Liver (tissue), 9 donors: Measurements from ENCODE around the gene M6PR. TPM values are rescaled to one million over a fixed set of nuclear protein-coding genes. Genes with fewer than 3 reads are reported as not detected.

Source experiments
- DNase-seq: peaks from one replicate; pipeline ENCODE4 v3.0.0-alpha.2; 2017; ENCODE audit warnings: low spot score
- H3K27ac ChIP-seq, 2 donors: one replicate each; pipeline ENCODE4 v1.7.0; 2013; ENCODE audit warnings: inconsistent platforms in 2 of 2, low read length in 2 of 2, control low read depth in 1 of 2, low read depth in 1 of 2, mild to moderate bottlenecking in 1 of 2
- H3K27me3 ChIP-seq, 4 donors: one replicate each; pipeline versions ENCODE4 v1.6.1 to v1.7.0; 2013; ENCODE audit warnings: low read length in 3 of 4, inconsistent platforms in 1 of 4, mild to moderate bottlenecking in 1 of 4, moderate library complexity in 1 of 4; ENCODE audit not compliant: control insufficient read depth in 4 of 4, insufficient read depth in 4 of 4
- H3K36me3 ChIP-seq, 4 donors: one replicate each; pipeline versions ENCODE4 v1.6.1 to v1.7.0; 2013; ENCODE audit warnings: low read length in 3 of 4, mild to moderate bottlenecking in 3 of 4, low read depth in 1 of 4, moderate library complexity in 1 of 4; ENCODE audit not compliant: control insufficient read depth in 4 of 4, insufficient read depth in 3 of 4
- H3K4me1 ChIP-seq, 4 donors: one replicate each; pipeline versions ENCODE4 v1.6.1 to v1.7.0; 2013; ENCODE audit warnings: low read length in 3 of 4, mild to moderate bottlenecking in 3 of 4, moderate library complexity in 1 of 4; ENCODE audit not compliant: control insufficient read depth in 4 of 4, insufficient read depth in 4 of 4
- H3K4me3 ChIP-seq, 3 donors: one replicate each; pipeline versions ENCODE4 v1.6.1 to v1.7.0; 2013; ENCODE audit warnings: low read length in 3 of 3, control low read depth in 1 of 3, low read depth in 1 of 3, mild to moderate bottlenecking in 1 of 3
- H3K9ac ChIP-seq, 2 donors: one replicate each; pipeline ENCODE4 v1.7.0; 2013; ENCODE audit warnings: low read length in 2 of 2, mild to moderate bottlenecking in 2 of 2, moderate library complexity in 2 of 2, control low read depth in 1 of 2, low read depth in 1 of 2
- H3K9me3 ChIP-seq, 4 donors: one replicate each; pipeline versions ENCODE4 v1.6.1 to v1.7.0; 2013; ENCODE audit warnings: low read length in 3 of 4; ENCODE audit not compliant: control insufficient read depth in 4 of 4
- EGR1 ChIP-seq, 2 donors: IDR thresholded peaks; 2 replicates each; pipeline ENCODE4 v1.6.1; 2016 to 2018; ENCODE audit warnings: antibody characterized with exemption in 2 of 2, low read depth in 2 of 2
- FOXA1 ChIP-seq: IDR thresholded peaks from 2 replicates; pipeline ENCODE4 v1.6.1; 2016; ENCODE audit warnings: antibody characterized with exemption
- FOXA2 ChIP-seq: IDR thresholded peaks from 2 replicates; pipeline ENCODE4 v1.6.1; 2016; ENCODE audit warnings: antibody characterized with exemption
- GABPA ChIP-seq, 2 donors: IDR thresholded peaks in 1 of 2; conservative IDR thresholded peaks in 1 of 2; 2 replicates each; pipeline ENCODE4 v1.6.1; 2016; ENCODE audit warnings: antibody characterized with exemption in 2 of 2, mild to moderate bottlenecking in 1 of 2, moderate library complexity in 1 of 2
- HNF4A ChIP-seq, 2 donors: conservative IDR thresholded peaks; 2 replicates each; pipeline ENCODE4 v1.6.1; 2016; ENCODE audit warnings: antibody characterized with exemption in 2 of 2, mild to moderate bottlenecking in 2 of 2
- HNF4G ChIP-seq: IDR thresholded peaks from 2 replicates; pipeline ENCODE4 v1.6.1; 2016; ENCODE audit warnings: antibody characterized with exemption
- JUND ChIP-seq, 2 donors: IDR thresholded peaks; 2 replicates each; pipeline ENCODE4 v1.6.1; 2016; ENCODE audit warnings: antibody characterized with exemption in 2 of 2
- NR2F2 ChIP-seq: IDR thresholded peaks from 2 replicates; pipeline ENCODE4 v1.6.1; 2016; ENCODE audit warnings: antibody characterized with exemption
- RAD21 ChIP-seq, 2 donors: IDR thresholded peaks; 2 replicates each; pipeline ENCODE4 v1.6.1; 2016; ENCODE audit warnings: antibody characterized with exemption in 2 of 2, mild to moderate bottlenecking in 2 of 2
- RXRA ChIP-seq, 2 donors: IDR thresholded peaks; 2 replicates each; pipeline ENCODE4 v1.6.1; 2017 to 2018; ENCODE audit warnings: antibody characterized with exemption in 2 of 2, mild to moderate bottlenecking in 1 of 2
- SP1 ChIP-seq: IDR thresholded peaks from 2 replicates; pipeline ENCODE4 v1.6.1; 2018; ENCODE audit warnings: antibody characterized with exemption, mild to moderate bottlenecking
- TAF1 ChIP-seq: conservative IDR thresholded peaks from 2 replicates; pipeline ENCODE4 v1.6.1; 2016; ENCODE audit warnings: antibody characterized with exemption, mild to moderate bottlenecking
- YY1 ChIP-seq: IDR thresholded peaks from 2 replicates; pipeline ENCODE4 v1.6.1; 2016; ENCODE audit warnings: antibody characterized with exemption, mild to moderate bottlenecking
- WGBS: extraction: QIAGEN DNeasy Blood & Tissue Kit; methylation state at CpG from one replicate; pipeline ENCODE4 v1.1.7; 2013; 5-methylcytosine and 5-hydroxymethylcytosine counted together
- polyA plus RNA-seq, 2 donors: library from polyadenylated mRNA; stranded (reverse) in 1 of 2; unstranded in 1 of 2; fragments of 200-250 nt in 1 of 2; fragments of >200 nt in 1 of 2; fragmentation: Nextera tagmentation in 1 of 2; extraction: Ambion mirVana in 1 of 2; gene quantifications; one replicate each; pipeline versions ENCODE4 v1.2.1 to v1.2.3, GENCODE V29; 2013 to 2015
- total RNA-seq, 2 donors: library from RNA; depleted of rRNA; stranded (reverse); fragments of >200 nt; gene quantifications; one replicate each; pipeline ENCODE4 v1.2.3, GENCODE V29; 2014
- TF ChIP-seq, protein P1 (sequence below): IDR thresholded peaks from 2 replicates; pipeline ENCODE4 v1.6.1; 2016; ENCODE audit warnings: antibody characterized with exemption, mild to moderate bottlenecking
- TF ChIP-seq, protein P2 (sequence below): IDR thresholded peaks from 2 replicates; pipeline ENCODE4 v1.6.1; 2016; ENCODE audit warnings: antibody characterized with exemption
- TF ChIP-seq, protein P3 (sequence below): fragments of 150-350 bp; IDR thresholded peaks from 2 replicates; pipeline ENCODE4 v1.5.1; 2017; ENCODE audit warnings: improper control_type of control experiment, low read depth, low read length; ENCODE audit not compliant: missing input control
- TF ChIP-seq, protein P4 (sequence below): IDR thresholded peaks from 2 replicates; pipeline ENCODE4 v1.6.1; 2016; ENCODE audit warnings: antibody characterized with exemption
- TF ChIP-seq, protein P5 (sequence below): IDR thresholded peaks from 2 replicates; pipeline ENCODE4 v1.6.1; 2016; ENCODE audit warnings: antibody characterized with exemption
- donor health status: healthy.
- donor health status: healthy.
- donor health status: healthy.
- donor health status: healthy.
- donor health status: healthy.

M6PR gene
- total and polyA plus RNA-seq, 4 donors: 38.7 to 118 (median 46.7) TPM

DNA sequence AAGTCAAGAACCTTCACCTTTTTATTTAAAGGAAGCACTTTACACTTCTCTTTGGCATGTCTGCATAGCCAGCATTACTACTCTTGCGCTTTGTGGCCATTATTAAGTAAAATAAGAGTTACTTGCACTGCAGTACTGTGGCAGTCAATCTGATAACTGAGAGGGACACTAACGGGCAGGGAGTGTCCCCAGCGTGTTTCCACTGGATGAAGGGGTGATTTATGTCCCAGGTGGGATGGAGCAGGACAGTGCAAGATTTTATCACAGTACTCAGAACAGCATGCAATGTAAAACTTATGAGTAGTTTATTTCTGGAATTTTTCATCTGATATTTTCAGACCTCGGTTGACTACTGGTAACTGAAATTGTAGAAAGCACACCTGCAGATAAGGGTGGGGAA is 8.1 kb upstream of the M6PR start:
- no peak for DNase-seq
- peaks cover 2 to 13% (median 6%) of the 10 kb centered on the region in 4 donors for H3K9me3 ChIP-seq
- H3K9ac ChIP-seq: no peak overlapping the region
- no peaks in the 10 kb centered on the region for H3K27me3 ChIP-seq
- no peak for TF ChIP-seq RXRA (IDR thresholded peaks at IDR 0.05)
- TF ChIP-seq FOXA1: no peak
- TF ChIP-seq EGR1 (IDR thresholded peaks at IDR 0.05; ENCODE audit: low read depth in 2 of 2): no peak
- TF ChIP-seq YY1: no peak
- TF ChIP-seq RAD21 (IDR thresholded peaks at IDR 0.05): no peak
- H3K4me1 ChIP-seq: no peaks in the 10 kb centered on the region
- peaks cover 0 to 3% (median 3%) of the 10 kb centered on the region in 4 donors for H3K36me3 ChIP-seq
- 88% methylated on average over 4 of the region's 4 CpGs for WGBS
- no peak overlapping the region for H3K27ac ChIP-seq
- H3K4me3 ChIP-seq: no peak overlapping the region

DNA sequence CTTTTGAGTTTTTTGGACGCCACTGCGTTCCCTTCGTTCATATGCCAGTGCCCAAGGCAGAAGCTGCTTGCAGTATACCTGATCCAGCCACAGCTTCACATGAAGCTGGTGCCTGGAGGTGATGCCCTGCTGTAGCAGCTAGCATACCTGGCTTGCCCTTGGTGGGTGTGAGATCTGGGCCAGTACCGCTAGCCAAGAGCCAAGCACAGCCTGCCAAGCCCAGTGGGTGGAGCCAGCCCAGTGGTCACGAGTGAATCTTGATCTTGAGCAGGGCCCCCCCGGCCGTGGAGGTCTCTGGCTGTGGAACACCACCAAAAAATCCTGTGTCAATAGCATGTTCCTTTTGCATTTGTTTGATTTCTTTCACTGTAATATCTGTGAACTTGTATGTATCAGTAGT is 7.3 kb upstream of the M6PR start:
- peaks cover 0 to 3% (median 3%) of the 10 kb centered on the region in 4 donors for H3K36me3 ChIP-seq
- H3K4me3 ChIP-seq: no peak overlapping the region
- DNase-seq: no peak
- TF ChIP-seq RAD21 (IDR thresholded peaks at IDR 0.05): no peak
- TF ChIP-seq JUND (IDR thresholded peaks at IDR 0.05): no peak
- TF ChIP-seq, protein P1, sequence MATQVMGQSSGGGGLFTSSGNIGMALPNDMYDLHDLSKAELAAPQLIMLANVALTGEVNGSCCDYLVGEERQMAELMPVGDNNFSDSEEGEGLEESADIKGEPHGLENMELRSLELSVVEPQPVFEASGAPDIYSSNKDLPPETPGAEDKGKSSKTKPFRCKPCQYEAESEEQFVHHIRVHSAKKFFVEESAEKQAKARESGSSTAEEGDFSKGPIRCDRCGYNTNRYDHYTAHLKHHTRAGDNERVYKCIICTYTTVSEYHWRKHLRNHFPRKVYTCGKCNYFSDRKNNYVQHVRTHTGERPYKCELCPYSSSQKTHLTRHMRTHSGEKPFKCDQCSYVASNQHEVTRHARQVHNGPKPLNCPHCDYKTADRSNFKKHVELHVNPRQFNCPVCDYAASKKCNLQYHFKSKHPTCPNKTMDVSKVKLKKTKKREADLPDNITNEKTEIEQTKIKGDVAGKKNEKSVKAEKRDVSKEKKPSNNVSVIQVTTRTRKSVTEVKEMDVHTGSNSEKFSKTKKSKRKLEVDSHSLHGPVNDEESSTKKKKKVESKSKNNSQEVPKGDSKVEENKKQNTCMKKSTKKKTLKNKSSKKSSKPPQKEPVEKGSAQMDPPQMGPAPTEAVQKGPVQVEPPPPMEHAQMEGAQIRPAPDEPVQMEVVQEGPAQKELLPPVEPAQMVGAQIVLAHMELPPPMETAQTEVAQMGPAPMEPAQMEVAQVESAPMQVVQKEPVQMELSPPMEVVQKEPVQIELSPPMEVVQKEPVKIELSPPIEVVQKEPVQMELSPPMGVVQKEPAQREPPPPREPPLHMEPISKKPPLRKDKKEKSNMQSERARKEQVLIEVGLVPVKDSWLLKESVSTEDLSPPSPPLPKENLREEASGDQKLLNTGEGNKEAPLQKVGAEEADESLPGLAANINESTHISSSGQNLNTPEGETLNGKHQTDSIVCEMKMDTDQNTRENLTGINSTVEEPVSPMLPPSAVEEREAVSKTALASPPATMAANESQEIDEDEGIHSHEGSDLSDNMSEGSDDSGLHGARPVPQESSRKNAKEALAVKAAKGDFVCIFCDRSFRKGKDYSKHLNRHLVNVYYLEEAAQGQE: no peak
- no peak for TF ChIP-seq GABPA (IDR thresholded peaks at IDR 0.05 in 1 of 2, conservative IDR thresholded peaks at IDR 0.05 in 1 of 2)
- TF ChIP-seq, protein P2, sequence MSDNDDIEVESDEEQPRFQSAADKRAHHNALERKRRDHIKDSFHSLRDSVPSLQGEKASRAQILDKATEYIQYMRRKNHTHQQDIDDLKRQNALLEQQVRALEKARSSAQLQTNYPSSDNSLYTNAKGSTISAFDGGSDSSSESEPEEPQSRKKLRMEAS: no peak
- TF ChIP-seq, protein P3, sequence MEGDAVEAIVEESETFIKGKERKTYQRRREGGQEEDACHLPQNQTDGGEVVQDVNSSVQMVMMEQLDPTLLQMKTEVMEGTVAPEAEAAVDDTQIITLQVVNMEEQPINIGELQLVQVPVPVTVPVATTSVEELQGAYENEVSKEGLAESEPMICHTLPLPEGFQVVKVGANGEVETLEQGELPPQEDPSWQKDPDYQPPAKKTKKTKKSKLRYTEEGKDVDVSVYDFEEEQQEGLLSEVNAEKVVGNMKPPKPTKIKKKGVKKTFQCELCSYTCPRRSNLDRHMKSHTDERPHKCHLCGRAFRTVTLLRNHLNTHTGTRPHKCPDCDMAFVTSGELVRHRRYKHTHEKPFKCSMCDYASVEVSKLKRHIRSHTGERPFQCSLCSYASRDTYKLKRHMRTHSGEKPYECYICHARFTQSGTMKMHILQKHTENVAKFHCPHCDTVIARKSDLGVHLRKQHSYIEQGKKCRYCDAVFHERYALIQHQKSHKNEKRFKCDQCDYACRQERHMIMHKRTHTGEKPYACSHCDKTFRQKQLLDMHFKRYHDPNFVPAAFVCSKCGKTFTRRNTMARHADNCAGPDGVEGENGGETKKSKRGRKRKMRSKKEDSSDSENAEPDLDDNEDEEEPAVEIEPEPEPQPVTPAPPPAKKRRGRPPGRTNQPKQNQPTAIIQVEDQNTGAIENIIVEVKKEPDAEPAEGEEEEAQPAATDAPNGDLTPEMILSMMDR: no peak
- TF ChIP-seq FOXA1: no peak
- TF ChIP-seq HNF4A (conservative IDR thresholded peaks at IDR 0.05): no peak
- TF ChIP-seq, protein P4, sequence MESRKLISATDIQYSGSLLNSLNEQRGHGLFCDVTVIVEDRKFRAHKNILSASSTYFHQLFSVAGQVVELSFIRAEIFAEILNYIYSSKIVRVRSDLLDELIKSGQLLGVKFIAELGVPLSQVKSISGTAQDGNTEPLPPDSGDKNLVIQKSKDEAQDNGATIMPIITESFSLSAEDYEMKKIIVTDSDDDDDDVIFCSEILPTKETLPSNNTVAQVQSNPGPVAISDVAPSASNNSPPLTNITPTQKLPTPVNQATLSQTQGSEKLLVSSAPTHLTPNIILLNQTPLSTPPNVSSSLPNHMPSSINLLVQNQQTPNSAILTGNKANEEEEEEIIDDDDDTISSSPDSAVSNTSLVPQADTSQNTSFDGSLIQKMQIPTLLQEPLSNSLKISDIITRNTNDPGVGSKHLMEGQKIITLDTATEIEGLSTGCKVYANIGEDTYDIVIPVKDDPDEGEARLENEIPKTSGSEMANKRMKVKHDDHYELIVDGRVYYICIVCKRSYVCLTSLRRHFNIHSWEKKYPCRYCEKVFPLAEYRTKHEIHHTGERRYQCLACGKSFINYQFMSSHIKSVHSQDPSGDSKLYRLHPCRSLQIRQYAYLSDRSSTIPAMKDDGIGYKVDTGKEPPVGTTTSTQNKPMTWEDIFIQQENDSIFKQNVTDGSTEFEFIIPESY: no peak
- no peak for TF ChIP-seq NR2F2
- TF ChIP-seq EGR1 (IDR thresholded peaks at IDR 0.05; ENCODE audit: low read depth in 2 of 2): no peak
- no peak for TF ChIP-seq HNF4G
- TF ChIP-seq FOXA2: no peak
- TF ChIP-seq, protein P5, sequence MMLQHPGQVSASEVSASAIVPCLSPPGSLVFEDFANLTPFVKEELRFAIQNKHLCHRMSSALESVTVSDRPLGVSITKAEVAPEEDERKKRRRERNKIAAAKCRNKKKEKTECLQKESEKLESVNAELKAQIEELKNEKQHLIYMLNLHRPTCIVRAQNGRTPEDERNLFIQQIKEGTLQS: no peak
- TF ChIP-seq TAF1: no peak
- no peak for TF ChIP-seq SP1
- no peak for TF ChIP-seq YY1
- H3K9me3 ChIP-seq: peaks cover 2 to 13% (median 6%) of the 10 kb centered on the region in 4 donors
- no peak overlapping the region for H3K27ac ChIP-seq
- WGBS: 92% methylated on average over 7 of the region's 7 CpGs
- no peak overlapping the region for H3K9ac ChIP-seq
- H3K27me3 ChIP-seq: no peaks in the 10 kb centered on the region
- H3K4me1 ChIP-seq: no peaks in the 10 kb centered on the region
